Measurements from ENCODE around the gene ACOT7.

DNA sequence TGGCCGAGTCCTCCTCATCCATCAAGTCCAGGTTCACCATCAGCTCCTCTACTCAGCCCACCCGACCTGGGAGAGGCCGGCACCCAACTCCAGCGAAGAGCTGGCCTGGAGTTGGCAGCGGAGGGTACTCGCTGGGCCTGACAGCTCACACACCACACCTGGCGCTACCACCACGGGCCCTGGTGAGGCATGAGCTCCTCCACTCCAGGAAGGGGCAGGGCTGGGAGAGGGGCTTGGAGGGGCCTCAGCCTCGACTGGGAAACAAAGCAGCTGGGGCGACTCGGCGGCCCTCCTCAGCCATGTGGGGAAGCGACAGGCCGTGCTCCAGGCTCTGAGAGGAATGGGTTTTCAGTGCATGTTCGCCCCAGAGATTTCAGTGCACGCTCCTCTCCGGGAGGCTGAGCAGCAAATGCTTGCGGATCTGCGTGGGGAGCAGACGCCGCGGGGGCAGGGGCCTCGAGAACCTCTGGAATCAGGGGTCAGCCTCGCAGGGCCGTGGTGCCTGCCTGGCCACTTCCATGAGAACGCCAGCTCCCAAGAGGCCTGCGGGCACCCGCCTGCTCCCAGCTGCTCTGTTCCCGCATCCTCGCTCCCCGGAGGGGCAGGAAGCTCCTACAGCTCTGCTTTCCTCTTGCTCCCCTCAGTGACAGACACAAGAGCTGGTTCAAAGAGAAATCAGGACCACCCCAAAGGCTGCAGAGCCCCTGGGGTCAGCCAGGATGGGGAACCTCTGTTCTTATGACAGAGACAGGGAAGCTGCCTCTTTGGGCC, 113.8 kb downstream of the ACOT7 start:
- TF ChIP-seq, protein P1, sequence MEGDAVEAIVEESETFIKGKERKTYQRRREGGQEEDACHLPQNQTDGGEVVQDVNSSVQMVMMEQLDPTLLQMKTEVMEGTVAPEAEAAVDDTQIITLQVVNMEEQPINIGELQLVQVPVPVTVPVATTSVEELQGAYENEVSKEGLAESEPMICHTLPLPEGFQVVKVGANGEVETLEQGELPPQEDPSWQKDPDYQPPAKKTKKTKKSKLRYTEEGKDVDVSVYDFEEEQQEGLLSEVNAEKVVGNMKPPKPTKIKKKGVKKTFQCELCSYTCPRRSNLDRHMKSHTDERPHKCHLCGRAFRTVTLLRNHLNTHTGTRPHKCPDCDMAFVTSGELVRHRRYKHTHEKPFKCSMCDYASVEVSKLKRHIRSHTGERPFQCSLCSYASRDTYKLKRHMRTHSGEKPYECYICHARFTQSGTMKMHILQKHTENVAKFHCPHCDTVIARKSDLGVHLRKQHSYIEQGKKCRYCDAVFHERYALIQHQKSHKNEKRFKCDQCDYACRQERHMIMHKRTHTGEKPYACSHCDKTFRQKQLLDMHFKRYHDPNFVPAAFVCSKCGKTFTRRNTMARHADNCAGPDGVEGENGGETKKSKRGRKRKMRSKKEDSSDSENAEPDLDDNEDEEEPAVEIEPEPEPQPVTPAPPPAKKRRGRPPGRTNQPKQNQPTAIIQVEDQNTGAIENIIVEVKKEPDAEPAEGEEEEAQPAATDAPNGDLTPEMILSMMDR (IDR thresholded peaks at IDR 0.05), result no peak
- TF ChIP-seq POLR2A (IDR thresholded peaks at IDR 0.05), result no peak
- TF ChIP-seq POLR2AphosphoS5 (IDR thresholded peaks at IDR 0.05), result no peak
